Retinal pigment epithelial cell (primary cell): Measurements from ENCODE around the gene SH3TC2.

Source experiments
- DNase-seq: peaks from one replicate; pipeline ENCODE4 v3.0.0-alpha.2; 2010; ENCODE audit warnings: low read depth
- H3K4me3 ChIP-seq: 2 replicates; pipeline ENCODE4 v1.5.1; 2011; ENCODE audit warnings: mild to moderate bottlenecking, low read length, control low read depth, moderate library complexity
- CTCF ChIP-seq: conservative IDR thresholded peaks from 2 replicates; pipeline ENCODE4 v1.5.1; 2011; ENCODE audit warnings: low read depth, low read length, control low read depth, inconsistent platforms

Gene SH3TC2

GRCh38 chr5:148978370-148979082 lies 84.3 kb downstream of the SH3TC2 start:
- no peak overlapping the region for H3K4me3 ChIP-seq
- no peak for TF ChIP-seq CTCF
- DNase-seq, result no peak

- no peak for DNase-seq
- TF ChIP-seq CTCF, result no peak
Observed at GRCh38 chr5:148976569-148977381, 86.1 kb downstream of the SH3TC2 start.

GRCh38 chr5:148974642-148975327 lies 88.1 kb downstream of the SH3TC2 start:
- TF ChIP-seq CTCF, result no peak
- no peak overlapping the region for H3K4me3 ChIP-seq
- no peak for DNase-seq

More at GRCh38 chr5:148976569-148977381, 86.1 kb downstream of the SH3TC2 start:
- H3K4me3 ChIP-seq, result no peak overlapping the region

GRCh38 chr5:148973455-148973854 lies 89.4 kb downstream of the SH3TC2 start:
- H3K4me3 ChIP-seq, result no peak overlapping the region
- no peak for TF ChIP-seq CTCF
- no peak for DNase-seq

- H3K4me3 ChIP-seq, result no peak overlapping the region
- no peak for DNase-seq
- no peak for TF ChIP-seq CTCF
Observed at GRCh38 chr5:148972974-148973374, 89.9 kb downstream of the SH3TC2 start.

- no peak for TF ChIP-seq CTCF
- H3K4me3 ChIP-seq, result no peak overlapping the region
- DNase-seq, result no peak
Observed at GRCh38 chr5:148972396-148972795, 90.5 kb downstream of the SH3TC2 start.
